ENCODE data around the gene RIGI.
A peak's percentile ranks its signal among the peaks of the same experiment; 100 is the strongest.
"Not testable (repeated sequence)": the region's sequence is repeated elsewhere in the genome, so short reads cannot be mapped to it uniquely, and the experiment has no call there.

Gene RIGI

DNA sequence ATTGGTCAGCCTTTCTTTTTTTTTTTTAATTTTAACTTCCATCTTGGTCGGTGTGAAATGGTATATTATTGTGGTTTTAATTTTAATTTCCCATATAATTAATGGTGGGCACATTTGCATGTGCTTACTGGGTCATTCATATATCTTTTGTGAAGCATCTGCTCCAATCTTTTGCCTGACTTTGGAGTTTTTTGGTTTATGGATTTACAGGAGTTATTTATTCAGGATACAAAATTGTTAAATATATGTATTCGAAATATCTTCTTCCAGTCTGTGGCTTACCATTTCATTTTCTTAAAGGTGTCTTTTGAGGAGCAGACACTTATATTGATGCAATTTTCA is 682 bp upstream of the RIGI start:
- H3K9ac ChIP-seq (ENCODE audit: low read depth, low read length): peak overlapping the region; percentile 74
- peak overlapping the region; percentile 93 for H2AFZ ChIP-seq (ENCODE audit: low read depth, low read length)
- H3K27ac ChIP-seq (ENCODE audit: low read length): peak overlapping the region; percentile 88

DNA sequence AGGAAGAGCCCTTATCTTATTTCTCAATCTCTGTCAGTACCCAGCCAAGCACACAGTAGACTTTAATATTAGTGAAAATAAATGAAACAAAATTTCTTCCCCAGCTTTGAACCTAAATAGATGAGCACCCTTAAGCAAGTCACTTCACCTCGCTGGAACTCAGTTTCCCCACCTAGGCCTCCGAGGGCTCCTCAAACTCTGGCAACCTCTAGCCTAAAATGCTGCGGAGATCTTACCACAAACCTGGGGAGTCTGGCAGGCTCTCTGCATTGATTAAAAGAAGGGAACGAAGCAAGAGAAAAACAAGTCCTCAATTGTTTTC is 326 bp downstream of the RIGI start:
- no peak; the same call in 2 of the 3 replicates for ATAC-seq (ENCODE audit: insufficient read depth, low read depth)

More for the DNA sequence above, 682 bp upstream of the RIGI start:
- peak overlapping the region; percentile 50 to 96 for H3K4me3 ChIP-seq (ENCODE audit: low read depth in 1 of 2, low read length in 2 of 2)
- peaks cover 4% of the 10 kb centered on the region for H3K9me3 ChIP-seq (ENCODE audit: insufficient read depth, low read length, severe bottlenecking)
- TF ChIP-seq EZH2 (IDR thresholded peaks at IDR 0.05; ENCODE audit: borderline replicate concordance, low read depth, low read length, severe bottlenecking): no peak
- TF ChIP-seq, protein P1, sequence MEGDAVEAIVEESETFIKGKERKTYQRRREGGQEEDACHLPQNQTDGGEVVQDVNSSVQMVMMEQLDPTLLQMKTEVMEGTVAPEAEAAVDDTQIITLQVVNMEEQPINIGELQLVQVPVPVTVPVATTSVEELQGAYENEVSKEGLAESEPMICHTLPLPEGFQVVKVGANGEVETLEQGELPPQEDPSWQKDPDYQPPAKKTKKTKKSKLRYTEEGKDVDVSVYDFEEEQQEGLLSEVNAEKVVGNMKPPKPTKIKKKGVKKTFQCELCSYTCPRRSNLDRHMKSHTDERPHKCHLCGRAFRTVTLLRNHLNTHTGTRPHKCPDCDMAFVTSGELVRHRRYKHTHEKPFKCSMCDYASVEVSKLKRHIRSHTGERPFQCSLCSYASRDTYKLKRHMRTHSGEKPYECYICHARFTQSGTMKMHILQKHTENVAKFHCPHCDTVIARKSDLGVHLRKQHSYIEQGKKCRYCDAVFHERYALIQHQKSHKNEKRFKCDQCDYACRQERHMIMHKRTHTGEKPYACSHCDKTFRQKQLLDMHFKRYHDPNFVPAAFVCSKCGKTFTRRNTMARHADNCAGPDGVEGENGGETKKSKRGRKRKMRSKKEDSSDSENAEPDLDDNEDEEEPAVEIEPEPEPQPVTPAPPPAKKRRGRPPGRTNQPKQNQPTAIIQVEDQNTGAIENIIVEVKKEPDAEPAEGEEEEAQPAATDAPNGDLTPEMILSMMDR (IDR thresholded peaks at IDR 0.05; ENCODE audit: borderline replicate concordance, extremely low read depth, low read length, poor library complexity, severe bottlenecking): no peak
- H3K4me2 ChIP-seq (ENCODE audit: insufficient read depth, low read length): peak overlapping the region; percentile 73
- H3K4me1 ChIP-seq (ENCODE audit: insufficient read depth, low read length): peaks cover 31% of the 10 kb centered on the region
- H3K27me3 ChIP-seq (ENCODE audit: insufficient read depth, low read length, poor library complexity): no peaks in the 10 kb centered on the region
- H3K36me3 ChIP-seq (ENCODE audit: insufficient read depth, low read length): peaks cover 8% of the 10 kb centered on the region; the same call in 1 of the 2 replicates
- H4K20me1 ChIP-seq (ENCODE audit: insufficient read depth, low read length): no peaks in the 10 kb centered on the region
- ATAC-seq (ENCODE audit: insufficient read depth, low read depth) (no peak), DNase-seq (no peak)
- H3K79me2 ChIP-seq (ENCODE audit: insufficient read depth, low read length): peaks cover 35% of the 10 kb centered on the region

DNA sequence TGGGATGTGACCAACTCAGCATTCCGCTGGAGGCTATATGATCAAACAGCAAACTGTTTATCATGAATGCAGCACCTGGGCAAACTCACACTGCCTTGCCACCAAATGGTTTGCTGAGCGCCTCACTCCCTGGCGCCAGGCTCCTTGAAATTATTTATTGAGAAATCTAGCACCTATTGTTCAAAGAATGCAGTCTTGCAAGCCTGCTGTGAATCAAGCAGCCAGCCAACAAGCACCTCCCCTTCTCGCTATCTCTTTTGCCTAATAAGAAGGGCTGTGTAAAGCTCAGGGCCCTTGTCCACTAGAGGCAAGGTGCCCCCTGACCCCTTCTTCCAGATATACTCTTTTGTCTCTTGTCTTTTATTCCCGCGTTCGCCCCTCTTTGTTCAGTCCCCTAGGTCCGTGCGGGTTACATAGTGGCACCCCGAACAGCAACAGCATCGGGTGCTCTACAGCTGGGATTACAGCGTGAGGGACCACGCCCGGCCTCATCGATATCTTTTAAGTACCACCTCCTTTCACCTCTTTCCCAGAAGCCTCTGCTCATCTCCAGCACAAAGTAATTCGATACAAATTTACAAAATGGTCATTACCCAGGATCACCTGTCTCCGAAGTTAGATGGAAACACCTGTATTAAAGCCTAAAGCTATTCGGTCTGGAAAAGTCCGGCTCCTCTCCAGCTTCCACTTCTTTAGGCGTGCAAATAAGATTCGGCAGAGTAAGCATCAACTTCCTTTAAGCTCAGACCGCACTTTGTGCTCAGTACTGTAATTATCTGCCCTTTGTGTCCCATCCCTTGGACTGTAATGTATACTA is 896 bp downstream of the RIGI start:
- ATAC-seq (ENCODE audit: insufficient read depth, low read depth): peak; percentile 21; the same call in 2 of the 3 replicates
- Histone ChIP-seq H2AFZ (ENCODE audit: low read depth, low read length) (peak overlapping the region; percentile 93), H3K79me2 (ENCODE audit: insufficient read depth, low read length) (peaks cover 35% of the 10 kb centered on the region), H3K4me3 (ENCODE audit: low read depth in 1 of 2, low read length in 2 of 2) (peak overlapping the region; percentile 50 to 96), H3K4me1 (ENCODE audit: insufficient read depth, low read length) (peaks cover 31% of the 10 kb centered on the region), H4K20me1 (ENCODE audit: insufficient read depth, low read length) (no peaks in the 10 kb centered on the region), H3K27me3 (ENCODE audit: insufficient read depth, low read length, poor library complexity) (no peaks in the 10 kb centered on the region), H3K4me2 (ENCODE audit: insufficient read depth, low read length) (peak overlapping the region; percentile 73), H3K9ac (ENCODE audit: low read depth, low read length) (peak overlapping the region; percentile 74), H3K36me3 (ENCODE audit: insufficient read depth, low read length) (peaks cover 8% of the 10 kb centered on the region; the same call in 1 of the 2 replicates), H3K27ac (ENCODE audit: low read length) (peak overlapping the region; percentile 88; the same call in 1 of the 2 replicates), H3K9me3 (ENCODE audit: insufficient read depth, low read length, severe bottlenecking) (peaks cover 4% of the 10 kb centered on the region)
- TF ChIP-seq, protein P1 (IDR thresholded peaks at IDR 0.05; ENCODE audit: borderline replicate concordance, extremely low read depth, low read length, poor library complexity, severe bottlenecking): no peak
- no peak for TF ChIP-seq EZH2 (IDR thresholded peaks at IDR 0.05; ENCODE audit: borderline replicate concordance, low read depth, low read length, severe bottlenecking)
- peak; percentile 10 for DNase-seq

More for the DNA sequence above, 326 bp downstream of the RIGI start:
- Histone ChIP-seq H3K9ac (ENCODE audit: low read depth, low read length) (peak overlapping the region; percentile 74), H3K4me1 (ENCODE audit: insufficient read depth, low read length) (peaks cover 31% of the 10 kb centered on the region), H3K4me3 (ENCODE audit: low read depth in 1 of 2, low read length in 2 of 2) (peak overlapping the region; percentile 50 to 96), H4K20me1 (ENCODE audit: insufficient read depth, low read length) (no peaks in the 10 kb centered on the region), H3K36me3 (ENCODE audit: insufficient read depth, low read length) (peaks cover 8% of the 10 kb centered on the region; the same call in 1 of the 2 replicates), H3K4me2 (ENCODE audit: insufficient read depth, low read length) (peak overlapping the region; percentile 73), H3K27me3 (ENCODE audit: insufficient read depth, low read length, poor library complexity) (no peaks in the 10 kb centered on the region), H3K27ac (ENCODE audit: low read length) (peak overlapping the region; percentile 88), H3K9me3 (ENCODE audit: insufficient read depth, low read length, severe bottlenecking) (peaks cover 4% of the 10 kb centered on the region), H2AFZ (ENCODE audit: low read depth, low read length) (peak overlapping the region; percentile 93), H3K79me2 (ENCODE audit: insufficient read depth, low read length) (peaks cover 35% of the 10 kb centered on the region)
- DNase-seq: no peak
- TF ChIP-seq, protein P1 (IDR thresholded peaks at IDR 0.05; ENCODE audit: borderline replicate concordance, extremely low read depth, low read length, poor library complexity, severe bottlenecking): no peak
- no peak for TF ChIP-seq EZH2 (IDR thresholded peaks at IDR 0.05; ENCODE audit: borderline replicate concordance, low read depth, low read length, severe bottlenecking)

DNA sequence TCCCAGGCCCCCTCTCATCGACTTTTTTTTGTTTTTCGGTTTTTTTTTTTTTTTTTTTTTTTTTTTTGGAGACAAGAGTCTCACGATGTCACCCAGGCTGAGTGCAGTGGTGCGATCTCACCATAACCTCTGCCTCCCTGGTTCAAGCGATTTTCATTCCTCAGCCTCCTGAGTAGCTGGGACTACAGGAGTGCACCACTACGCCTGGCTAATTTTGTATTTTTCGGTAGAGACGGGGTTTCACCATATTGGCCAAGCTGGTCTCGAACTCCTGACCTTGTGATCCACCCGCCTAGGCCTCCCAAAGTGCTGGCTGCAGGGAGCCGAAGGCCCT is 1.5 kb downstream of the RIGI start:
- not testable (repeated sequence) for H3K27me3 ChIP-seq (ENCODE audit: insufficient read depth, low read length, poor library complexity); H4K20me1 ChIP-seq (ENCODE audit: insufficient read depth, low read length); DNase-seq; H3K9me3 ChIP-seq (ENCODE audit: insufficient read depth, low read length, severe bottlenecking); ATAC-seq (ENCODE audit: insufficient read depth, low read depth); H3K36me3 ChIP-seq (ENCODE audit: insufficient read depth, low read length); H2AFZ ChIP-seq (ENCODE audit: low read depth, low read length); H3K27ac ChIP-seq (ENCODE audit: low read length)
- H3K4me3 ChIP-seq (ENCODE audit: low read depth in 1 of 2, low read length in 2 of 2): peak overlapping the region in 1 of 2 experiments; percentile 96; a peak in 2 of 4 replicates
- peak overlapping the region; percentile 74; the same call in 1 of the 2 replicates for H3K9ac ChIP-seq (ENCODE audit: low read depth, low read length)
- H3K4me1 ChIP-seq (ENCODE audit: insufficient read depth, low read length): peaks cover 31% of the 10 kb centered on the region
- H3K79me2 ChIP-seq (ENCODE audit: insufficient read depth, low read length): peaks cover 35% of the 10 kb centered on the region
- peak overlapping the region; percentile 73 for H3K4me2 ChIP-seq (ENCODE audit: insufficient read depth, low read length)

All from DND-41 (cell line).